Heart right ventricle (tissue), 16 donors: Measurements from ENCODE around the gene TMEM234. TPM values are rescaled to one million over a fixed set of nuclear protein-coding genes. Genes with fewer than 3 reads are reported as not detected.

Experiments
- ATAC-seq, 8 donors: fragments of 200-7000 bp; cut with Tn5 transposase; one replicate each; pipeline ENCODE4 v1.9.1; 2020; ENCODE audit warnings: mild to moderate bottlenecking in 8 of 8, moderate library complexity in 8 of 8, moderate number of reproducible peaks in 1 of 8
- DNase-seq, 2 donors: peaks; one replicate each; pipeline ENCODE4 v3.0.0-alpha.2; 2020
- H3K27ac ChIP-seq, 10 donors: fragments of 200-600 bp; sonication (generic) in 2 of 10; one replicate each; pipeline versions ENCODE4 v1.5.0 to v1.8.0; 2020 to 2022; ENCODE audit warnings: mild to moderate bottlenecking in 3 of 10
- H3K27me3 ChIP-seq, 7 donors: fragments of 200-600 bp; one replicate each; pipeline ENCODE4 v1.8.0; 2021 to 2022; ENCODE audit warnings: mild to moderate bottlenecking in 2 of 7
- H3K36me3 ChIP-seq, 9 donors: fragments of 200-600 bp; sonication (generic) in 1 of 9; one replicate each; pipeline versions ENCODE4 v1.5.0 to v1.8.0; 2020 to 2022; ENCODE audit warnings: mild to moderate bottlenecking in 2 of 9
- H3K4me1 ChIP-seq, 9 donors: fragments of 200-600 bp; sonication (generic) in 1 of 9; one replicate each; pipeline versions ENCODE4 v1.5.0 to v1.8.0; 2020 to 2022; ENCODE audit warnings: mild to moderate bottlenecking in 4 of 9
- H3K4me3 ChIP-seq, 10 donors: fragments of 200-600 bp; sonication (generic) in 2 of 10; one replicate each; pipeline versions ENCODE4 v1.5.0 to v1.8.0; 2020 to 2022; ENCODE audit warnings: mild to moderate bottlenecking in 7 of 10, moderate library complexity in 2 of 10
- H3K9me3 ChIP-seq, 11 donors: fragments of 200-600 bp in 10 of 11; sonication (generic) in 2 of 11; one replicate each; pipeline versions ENCODE4 v1.5.0 to v1.8.0; 2013 to 2022; ENCODE audit warnings: mild to moderate bottlenecking in 2 of 11, control low read depth in 1 of 11, moderate library complexity in 1 of 11
- CTCF ChIP-seq, 9 donors: fragments of 200-600 bp; sonication (generic) in 2 of 9; IDR thresholded peaks; one replicate each; pipeline versions ENCODE4 v1.5.0 to v1.8.0; 2021 to 2022; ENCODE audit warnings: antibody characterized with exemption in 9 of 9, mild to moderate bottlenecking in 5 of 9, moderate library complexity in 1 of 9
- WGBS, 2 donors: extraction: QIAGEN DNeasy Blood & Tissue Kit; methylation state at CpG; one replicate each; pipeline ENCODE4 v1.1.7; 2013; ENCODE audit warnings: inconsistent platforms in 1 of 2; 5-methylcytosine and 5-hydroxymethylcytosine counted together
- intact Hi-C, 10 donors: fragments of 100-400 bp; cut with DNase I; formaldehyde crosslinking; loops; one replicate each; pipeline versions ENCODE4 v1.11.1 to v1.14.2; 2022
- polyA plus RNA-seq, 2 donors: library from polyadenylated mRNA; stranded (reverse); fragments of 200-250 nt; gene quantifications; one replicate each; pipeline ENCODE4 v1.2.3, GENCODE V29; 2013
- total RNA-seq, 10 donors: library from RNA; stranded (reverse); fragmentation: NEBNext Ultra II Directional in 3 of 10; extraction: Animal tissue kit (Norgen Biotek cat#: 25700) in 3 of 10; gene quantifications; one replicate each; pipeline versions ENCODE4 v1.2.1 to v1.2.4, GENCODE V29; 2021 to 2023
- donor health status: Arrhythmogenic right ventricular cardiomyopathy.
- donor health status: ischemic (EF 13 %, LVEDD 7.1; RV severe dilation, severe dysfunction).
- donor health status: healthy with polysubstance abuse.
- donor health status: DM: no; HTN: yes; CAD: no.
- donor health status: DM: no; HTN: no; CAD: no.
- donor health status: ischemic (EF 25% LVEDD 6.9; RV normal size, moderate dysfunction).
- donor health status: ischemic (EF 25% LVEDD 5.7; RV mildly dilated, moderate dysfunction).
- donor health status: healthy.
- donor health status: DM: yes; HTN: yes; CAD: no.
- donor health status: Ischemic cardiomyopathy.
- donor health status: ischemic (EF 35%, LVEDD 5.7; RV mildly dilated, moderate dysfunction).
- donor health status: nonischemic (EF 11% LVEDD 7.7; RV severe dilation, severe dysfunction).
- donor health status: DM: yes; HTN: yes; CAD: no.
- donor health status: PGD.
- donor health status: ischemic (EF 29% LVEDD 5.4; RV normal size, mild dysfunction).
- donor health status: nonischemic (EF 23%, LVEDD 6.1; RV moderate dilation, normal function).

TMEM234 gene
- total and polyA plus RNA-seq, 12 donors: 8.1 to 19.6 (median 11.3) TPM

DNA sequence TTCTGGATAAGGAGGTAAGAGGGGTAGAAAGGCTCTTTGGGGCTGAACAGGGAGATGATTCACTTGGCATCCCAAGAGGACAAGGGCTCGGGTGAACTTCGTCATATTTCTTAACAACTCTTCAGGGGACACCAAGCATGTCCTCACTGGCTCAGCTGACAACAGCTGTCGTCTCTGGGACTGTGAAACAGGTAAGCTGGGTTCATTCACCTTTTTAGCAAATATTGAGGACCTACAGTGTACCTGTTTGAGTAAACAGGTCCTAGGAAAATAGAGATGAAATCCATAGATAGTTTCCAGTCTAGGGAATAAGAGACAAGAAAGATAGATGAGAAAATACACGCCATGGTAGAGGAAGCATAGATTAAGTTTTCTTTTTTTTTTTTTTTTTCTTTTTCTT, 2.1 kb upstream of the TMEM234 start:
- H3K4me1 ChIP-seq: peaks cover 5 to 36% (median 28%) of the 10 kb centered on the region in 9 donors
- no peaks in the 10 kb centered on the region for H3K27me3 ChIP-seq
- peaks cover 0 to 72% (median 37%) of the 10 kb centered on the region in 9 donors for H3K36me3 ChIP-seq
- H3K9me3 ChIP-seq: no peaks in the 10 kb centered on the region
- H3K27ac ChIP-seq: peak overlapping the region in 3 of 10 donors; percentile 91 to 93 (median 92)
- intact Hi-C loops: loop anchor here in 6 of 10 donors (5.0 to 10.0 kb wide), 3 partner anchors 88 to 101 kb away; no protein-coding TSS in a partner anchor
- ATAC-seq (no peak), DNase-seq (no peak)
- 85 to 88% methylated on average over 4 of the region's 4 CpGs for WGBS, 2 donors
- TF ChIP-seq CTCF (IDR thresholded peaks at IDR 0.05): no peak
- H3K4me3 ChIP-seq: peak overlapping the region in 1 of 10 donors; percentile 80

GRCh38 chr1:32223683-32224082, 1.5 kb upstream of the TMEM234 start:
- H3K4me1 ChIP-seq: peaks cover 5 to 36% (median 28%) of the 10 kb centered on the region in 9 donors
- H3K27me3 ChIP-seq: no peaks in the 10 kb centered on the region
- ATAC-seq (peak in 2 of 8 donors; percentile 22 to 41), DNase-seq (no peak)
- TF ChIP-seq CTCF (IDR thresholded peaks at IDR 0.05): peak in 4 of 9 donors; percentile 17 to 34 (median 30)
- H3K4me3 ChIP-seq: peak overlapping the region in 4 of 10 donors; percentile 77 to 84 (median 82)
- peaks cover 0 to 72% (median 31%) of the 10 kb centered on the region in 9 donors for H3K36me3 ChIP-seq
- 56 to 65% methylated on average over 3 of the region's 3 CpGs for WGBS, 2 donors
- H3K27ac ChIP-seq: peak overlapping the region in 8 of 10 donors; percentile 76 to 95 (median 92)
- H3K9me3 ChIP-seq: no peaks in the 10 kb centered on the region
- intact Hi-C loops: loop anchor here in 6 of 10 donors (5.0 to 10.0 kb wide), 3 partner anchors 89 to 101 kb away; no protein-coding TSS in a partner anchor

DNA sequence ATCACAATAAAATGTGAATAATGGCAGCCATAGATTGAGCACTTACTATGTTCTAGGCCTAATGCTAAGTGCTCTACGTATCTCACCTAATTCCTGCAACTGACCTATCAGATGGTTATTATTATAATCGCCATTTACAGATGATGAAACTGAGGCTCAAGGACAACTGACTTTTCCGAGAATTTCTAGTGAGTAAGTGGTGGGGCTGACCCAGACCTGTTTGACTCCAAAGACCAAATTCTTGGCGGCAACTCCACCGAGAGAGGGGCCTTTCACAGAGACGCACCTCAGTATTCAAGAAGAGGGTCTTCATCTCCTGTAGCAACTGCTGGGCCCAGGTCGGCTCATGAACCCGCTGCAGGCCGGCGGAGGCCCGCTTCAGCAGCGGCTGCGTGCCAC, 573 bp downstream of the TMEM234 start:
- 8% methylated on average over 13 of the region's 13 CpGs for WGBS, 2 donors
- TF ChIP-seq CTCF (IDR thresholded peaks at IDR 0.05): no peak

GRCh38 chr1:32220746-32221580, 1.2 kb downstream of the TMEM234 start:
- intact Hi-C loops: loop anchor here in 6 of 10 donors (5.0 to 10.0 kb wide), 3 partner anchors 91 to 104 kb away; no protein-coding TSS in a partner anchor

More for the DNA sequence above, 573 bp downstream of the TMEM234 start:
- peaks cover 0 to 72% (median 18%) of the 10 kb centered on the region in 9 donors for H3K36me3 ChIP-seq
- ATAC-seq (no peak), DNase-seq (no peak)
- no peaks in the 10 kb centered on the region for H3K9me3 ChIP-seq
- H3K27me3 ChIP-seq: no peaks in the 10 kb centered on the region
- peak overlapping the region; percentile 65 to 94 (median 84) for H3K4me3 ChIP-seq
- peak overlapping the region in 9 of 10 donors; percentile 76 to 95 (median 91) for H3K27ac ChIP-seq
- intact Hi-C loops: loop anchor here in 6 of 10 donors (5.0 to 10.0 kb wide), 3 partner anchors 91 to 103 kb away; no protein-coding TSS in a partner anchor
- H3K4me1 ChIP-seq: peaks cover 5 to 36% (median 28%) of the 10 kb centered on the region in 9 donors

More at GRCh38 chr1:32220746-32221580, 1.2 kb downstream of the TMEM234 start:
- WGBS, 2 donors: 89 to 91% methylated on average over 4 of the region's 4 CpGs
- no peak for TF ChIP-seq CTCF (IDR thresholded peaks at IDR 0.05)
- DNase-seq (no peak), ATAC-seq (no peak)
- H3K4me3 ChIP-seq: peak overlapping the region; percentile 65 to 94 (median 84)
- no peaks in the 10 kb centered on the region for H3K9me3 ChIP-seq
- no peaks in the 10 kb centered on the region for H3K27me3 ChIP-seq
- H3K4me1 ChIP-seq: peaks cover 5 to 40% (median 28%) of the 10 kb centered on the region in 9 donors
- H3K27ac ChIP-seq: peak overlapping the region in 7 of 10 donors; percentile 88 to 95 (median 91)
- H3K36me3 ChIP-seq: peaks cover 0 to 72% (median 18%) of the 10 kb centered on the region in 9 donors
